ENCODE data around the gene PRKRIP1. TPM values are rescaled to one million over a fixed set of nuclear protein-coding genes. Genes with fewer than 3 reads are reported as not detected.
"Not testable (repeated sequence)": the region's sequence is repeated elsewhere in the genome, so short reads cannot be mapped to it uniquely, and the experiment has no call there.

PRKRIP1 gene
- 14.5 and 16.5 TPM in 2 replicates for total RNA-seq

DNA sequence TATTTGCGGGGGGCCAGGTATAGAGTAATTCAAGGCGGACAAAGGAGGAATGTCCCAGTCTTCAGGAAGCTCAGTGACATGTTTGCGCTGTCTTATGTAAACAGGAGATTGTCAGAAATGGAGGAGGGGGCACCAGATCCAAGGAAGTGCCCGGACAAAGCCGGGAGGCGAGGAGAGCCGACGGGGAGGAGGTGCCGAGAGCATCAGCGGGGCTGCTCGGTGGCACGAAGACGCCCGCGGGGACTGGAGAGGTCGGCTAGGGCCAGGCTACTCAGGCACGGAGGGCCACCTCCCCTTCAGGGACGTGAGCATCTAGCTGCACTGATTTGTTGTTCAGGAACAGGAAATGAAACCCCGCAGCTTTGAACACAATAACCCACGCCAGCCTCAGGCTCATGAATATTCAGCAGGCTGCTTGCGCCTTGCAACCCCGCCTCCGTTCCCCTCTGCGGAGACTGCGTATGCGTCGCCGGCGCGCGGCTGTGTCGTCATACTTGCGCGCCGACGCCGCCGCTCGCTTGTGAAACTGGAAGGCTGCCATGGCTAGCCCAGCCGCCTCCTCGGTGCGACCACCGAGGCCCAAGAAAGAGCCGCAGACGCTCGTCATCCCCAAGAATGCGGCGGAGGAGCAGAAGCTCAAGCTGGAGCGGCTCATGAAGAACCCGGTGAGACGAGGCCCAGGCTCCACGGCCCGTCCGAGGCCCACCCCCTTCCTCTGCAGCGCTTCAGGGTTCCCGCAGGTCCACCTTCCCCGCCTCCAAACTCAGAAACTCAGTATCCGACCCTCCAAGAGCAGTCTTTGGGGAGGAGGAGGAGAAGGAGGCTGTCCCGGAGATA, at the start of gene PRKRIP1:
TSS of gene PRKRIP1 (plus strand) at position 491 of the 837 bp plus-strand sequence. CDS start at position 540, 49 bp downstream.
- H3K4me3 ChIP-seq (ENCODE audit: insufficient read depth, low read length): peak within 1 kb of the TSS; percentile 99
- H3K36me3 ChIP-seq (ENCODE audit: insufficient read depth, low read length): peaks cover 35% of the 10 kb centered on the region
- H2AFZ ChIP-seq (ENCODE audit: low read length): peak within 1 kb of the TSS; percentile 91
- peak within 1 kb of the TSS; percentile 86 for H3K27ac ChIP-seq (ENCODE audit: low read depth, low read length)
- TF ChIP-seq CTCF (IDR thresholded peaks at IDR 0.05; ENCODE audit: extremely low read depth, low read depth, low read length): no peak
- peak within 1 kb of the TSS; percentile 99 for H3K4me2 ChIP-seq (ENCODE audit: insufficient read depth, low read length)
- peak; percentile 93 for DNase-seq (ENCODE audit: insufficient read length, low spot score, missing footprints)
- H4K20me1 ChIP-seq (ENCODE audit: insufficient read depth, low read length): no peaks in the 10 kb centered on the region
- H3K9me3 ChIP-seq (ENCODE audit: low read depth, low read length): no peaks in the 10 kb centered on the region
- H3K4me1 ChIP-seq (ENCODE audit: insufficient read depth, low read length): peaks cover 15% of the 10 kb centered on the region
- H3K27me3 ChIP-seq (ENCODE audit: insufficient read depth, low read length): no peaks in the 10 kb centered on the region
- peaks cover 21% of the 10 kb centered on the region for H3K79me2 ChIP-seq (ENCODE audit: insufficient read depth, low read length)

DNA sequence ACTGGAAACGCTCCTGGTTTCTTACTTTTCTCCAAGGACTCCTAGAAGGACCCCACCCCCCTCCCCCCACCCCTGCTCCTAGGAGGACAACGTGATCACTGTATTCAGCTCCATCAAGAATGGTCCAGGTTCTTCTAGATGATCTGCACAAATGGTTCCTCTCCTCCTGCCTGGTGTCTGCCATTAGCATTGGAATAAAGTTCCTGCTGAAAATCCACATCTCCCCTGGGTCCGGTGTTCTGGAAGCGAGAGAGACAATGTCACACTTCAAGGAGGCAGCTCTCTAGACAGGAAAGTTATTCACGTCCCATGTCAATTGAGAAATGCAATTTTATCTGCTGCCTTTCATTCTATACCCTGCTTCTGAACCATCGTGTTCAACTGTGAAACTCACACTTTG, 49.2 kb upstream of the PRKRIP1 start:
- not testable (repeated sequence) for H4K20me1 ChIP-seq (ENCODE audit: insufficient read depth, low read length); H3K27me3 ChIP-seq (ENCODE audit: insufficient read depth, low read length); H3K79me2 ChIP-seq (ENCODE audit: insufficient read depth, low read length); H3K27ac ChIP-seq (ENCODE audit: low read depth, low read length); H3K36me3 ChIP-seq (ENCODE audit: insufficient read depth, low read length); H3K4me3 ChIP-seq (ENCODE audit: insufficient read depth, low read length); H2AFZ ChIP-seq (ENCODE audit: low read length); H3K4me1 ChIP-seq (ENCODE audit: insufficient read depth, low read length); DNase-seq (ENCODE audit: insufficient read length, low spot score, missing footprints); H3K9me3 ChIP-seq (ENCODE audit: low read depth, low read length); H3K4me2 ChIP-seq (ENCODE audit: insufficient read depth, low read length)

GRCh38 chr7:102356344-102356743, 39.8 kb upstream of the PRKRIP1 start, which contains the start of gene SPDYE6:
TSS of gene SPDYE6 (minus strand) at chr7:102356444. CDS start at chr7:102356023, 421 bp downstream.
- H3K27ac ChIP-seq (ENCODE audit: low read depth, low read length); H2AFZ ChIP-seq (ENCODE audit: low read length); H3K4me2 ChIP-seq (ENCODE audit: insufficient read depth, low read length); H3K4me1 ChIP-seq (ENCODE audit: insufficient read depth, low read length); H3K27me3 ChIP-seq (ENCODE audit: insufficient read depth, low read length); H3K9me3 ChIP-seq (ENCODE audit: low read depth, low read length); DNase-seq (ENCODE audit: insufficient read length, low spot score, missing footprints); H3K79me2 ChIP-seq (ENCODE audit: insufficient read depth, low read length); H3K4me3 ChIP-seq (ENCODE audit: insufficient read depth, low read length); H3K36me3 ChIP-seq (ENCODE audit: insufficient read depth, low read length); H4K20me1 ChIP-seq (ENCODE audit: insufficient read depth, low read length): not testable (repeated sequence)

DNA sequence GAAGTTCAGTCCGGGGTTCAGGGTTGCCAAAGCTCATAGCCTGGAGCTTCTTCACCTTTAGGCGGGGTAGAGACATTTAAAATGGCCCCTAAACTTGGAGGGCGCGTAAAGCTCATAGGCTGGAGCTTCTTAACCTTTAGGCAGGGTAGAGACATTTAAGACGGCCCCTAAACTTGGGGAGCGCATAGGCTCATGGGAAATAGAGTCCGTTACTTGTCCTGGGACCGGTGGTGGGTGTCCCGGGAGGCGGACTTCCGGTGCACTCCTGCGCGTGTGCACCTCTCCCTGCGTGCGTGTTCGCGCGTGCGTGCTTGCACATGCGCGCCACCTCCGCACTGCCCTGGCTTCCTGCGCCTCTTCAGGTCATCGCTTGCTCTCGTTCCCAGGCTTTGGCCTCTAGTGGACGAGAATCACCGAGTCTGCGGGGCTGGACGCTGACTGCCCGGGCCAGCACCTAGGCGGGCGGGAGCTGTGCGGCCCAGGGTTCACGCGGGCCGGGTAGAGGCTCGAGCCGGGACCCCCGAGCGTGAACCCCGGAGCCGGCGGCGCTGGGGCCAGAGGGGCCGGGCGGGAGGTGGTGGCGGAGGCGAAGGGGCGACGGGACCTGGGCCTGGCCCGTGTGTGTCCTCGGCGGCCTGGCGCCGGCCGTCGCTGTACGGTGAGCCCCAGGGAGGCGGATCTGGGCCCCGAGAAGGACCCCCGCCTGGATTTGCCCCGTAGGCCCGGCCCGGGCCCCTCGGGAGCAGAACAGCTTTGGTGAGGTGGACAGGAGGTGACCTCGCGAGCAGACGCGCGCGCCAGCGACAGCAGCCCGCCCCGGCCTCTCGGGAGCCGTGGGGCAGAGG, 32.4 kb upstream of the PRKRIP1 start:
- H4K20me1 ChIP-seq (ENCODE audit: insufficient read depth, low read length); H3K36me3 ChIP-seq (ENCODE audit: insufficient read depth, low read length); H3K4me1 ChIP-seq (ENCODE audit: insufficient read depth, low read length); H3K9me3 ChIP-seq (ENCODE audit: low read depth, low read length); H3K27me3 ChIP-seq (ENCODE audit: insufficient read depth, low read length): not testable (repeated sequence)
- peaks cover 15% of the 10 kb centered on the region for H3K79me2 ChIP-seq (ENCODE audit: insufficient read depth, low read length)
- peak overlapping the region; percentile 78 for H3K4me3 ChIP-seq (ENCODE audit: insufficient read depth, low read length)
- peak overlapping the region; percentile 94 for H2AFZ ChIP-seq (ENCODE audit: low read length)
- H3K4me2 ChIP-seq (ENCODE audit: insufficient read depth, low read length): peak overlapping the region; percentile 80
- peak overlapping the region; percentile 71 for H3K27ac ChIP-seq (ENCODE audit: low read depth, low read length)
- peak; percentile 87 for DNase-seq (ENCODE audit: insufficient read length, low spot score, missing footprints)

DNA sequence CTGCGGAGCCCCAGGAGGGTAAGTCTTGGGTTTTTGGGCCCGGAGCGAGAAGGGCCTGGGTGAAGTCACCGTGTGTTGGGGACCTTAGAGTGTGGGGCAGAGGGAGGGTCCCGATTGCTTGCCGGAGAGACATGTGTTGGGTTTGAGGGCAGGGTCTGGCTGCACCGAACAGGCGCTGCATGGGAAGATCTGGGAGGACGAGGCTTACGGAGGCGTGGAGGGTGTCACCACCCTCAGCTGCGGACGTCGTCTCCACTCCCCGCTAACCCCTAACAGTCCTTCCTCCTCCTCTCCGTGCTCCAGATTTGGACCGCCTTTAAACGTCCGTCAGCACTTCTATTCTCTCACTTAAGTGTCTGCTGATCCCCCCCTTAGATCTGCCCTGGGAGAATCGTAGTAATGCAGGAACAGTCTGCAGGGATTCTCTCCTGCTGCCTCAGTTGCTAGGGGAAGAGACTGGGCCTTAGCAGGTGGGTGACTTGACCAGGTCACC, 31.7 kb upstream of the PRKRIP1 start:
- not testable (repeated sequence) for DNase-seq (ENCODE audit: insufficient read length, low spot score, missing footprints)

DNA sequence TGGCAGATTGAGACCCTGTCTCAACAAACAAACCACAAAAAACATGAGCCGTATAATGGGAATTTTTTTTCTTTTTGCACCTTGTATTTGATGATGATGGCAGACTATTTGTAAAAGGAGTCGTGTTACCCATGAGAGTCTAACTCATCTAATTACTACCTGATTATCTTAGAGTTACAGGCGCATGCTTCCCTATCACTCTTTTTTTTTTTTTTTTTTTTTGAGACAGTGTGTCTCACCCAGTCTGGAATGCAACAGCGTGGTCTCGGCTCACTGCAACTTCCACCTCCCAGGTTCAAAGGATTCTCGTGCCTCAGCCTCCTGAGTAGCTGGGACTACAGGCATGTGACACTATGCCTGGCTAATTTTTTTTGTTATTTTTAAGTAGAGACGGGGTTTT, 30.8 kb upstream of the PRKRIP1 start:
- DNase-seq (ENCODE audit: insufficient read length, low spot score, missing footprints); H3K36me3 ChIP-seq (ENCODE audit: insufficient read depth, low read length): not testable (repeated sequence)

More for the DNA sequence above, 31.7 kb upstream of the PRKRIP1 start:
- Histone ChIP-seq H3K79me2 (ENCODE audit: insufficient read depth, low read length) (peaks cover 15% of the 10 kb centered on the region), H3K27ac (ENCODE audit: low read depth, low read length) (peak overlapping the region; percentile 71), H3K4me2 (ENCODE audit: insufficient read depth, low read length) (peak overlapping the region; percentile 69), H3K4me3 (ENCODE audit: insufficient read depth, low read length) (peak overlapping the region; percentile 78)
- H3K9me3 ChIP-seq (ENCODE audit: low read depth, low read length); H3K4me1 ChIP-seq (ENCODE audit: insufficient read depth, low read length); H2AFZ ChIP-seq (ENCODE audit: low read length); H3K36me3 ChIP-seq (ENCODE audit: insufficient read depth, low read length); H4K20me1 ChIP-seq (ENCODE audit: insufficient read depth, low read length); H3K27me3 ChIP-seq (ENCODE audit: insufficient read depth, low read length): not testable (repeated sequence)

GRCh38 chr7:102370038-102370437, 26.1 kb upstream of the PRKRIP1 start:
- not testable (repeated sequence) for H3K27ac ChIP-seq (ENCODE audit: low read depth, low read length); H4K20me1 ChIP-seq (ENCODE audit: insufficient read depth, low read length); H3K4me2 ChIP-seq (ENCODE audit: insufficient read depth, low read length); H3K4me3 ChIP-seq (ENCODE audit: insufficient read depth, low read length); H3K4me1 ChIP-seq (ENCODE audit: insufficient read depth, low read length); H3K27me3 ChIP-seq (ENCODE audit: insufficient read depth, low read length); H3K9me3 ChIP-seq (ENCODE audit: low read depth, low read length); H2AFZ ChIP-seq (ENCODE audit: low read length); DNase-seq (ENCODE audit: insufficient read length, low spot score, missing footprints); H3K36me3 ChIP-seq (ENCODE audit: insufficient read depth, low read length)
- H3K79me2 ChIP-seq (ENCODE audit: insufficient read depth, low read length): peaks cover 23% of the 10 kb centered on the region

More for the DNA sequence above, 30.8 kb upstream of the PRKRIP1 start:
- H3K27me3 ChIP-seq (ENCODE audit: insufficient read depth, low read length); H2AFZ ChIP-seq (ENCODE audit: low read length); H3K27ac ChIP-seq (ENCODE audit: low read depth, low read length); H3K4me2 ChIP-seq (ENCODE audit: insufficient read depth, low read length); H3K4me1 ChIP-seq (ENCODE audit: insufficient read depth, low read length); H3K9me3 ChIP-seq (ENCODE audit: low read depth, low read length); H3K4me3 ChIP-seq (ENCODE audit: insufficient read depth, low read length); H4K20me1 ChIP-seq (ENCODE audit: insufficient read depth, low read length): not testable (repeated sequence)
- peaks cover 16% of the 10 kb centered on the region for H3K79me2 ChIP-seq (ENCODE audit: insufficient read depth, low read length)

All from osteoblast (primary cell).